Right cardiac atrium (tissue), 5 donors: ENCODE results near the gene HTRA2. TPM values are rescaled to one million over a fixed set of nuclear protein-coding genes. Genes with fewer than 3 reads are reported as not detected.

Experiments used
- ATAC-seq, 2 donors: fragments of 200-7000 bp; cut with Tn5 transposase; one replicate each; pipeline versions ENCODE4 v1.8.0 to v1.9.1; 2020; ENCODE audit warnings: moderate library complexity in 2 of 2, mild to moderate bottlenecking in 1 of 2
- DNase-seq, 3 donors: peaks; one replicate each; pipeline ENCODE4 v3.0.0-alpha.2; 2020
- H3K27ac ChIP-seq: one replicate; pipeline ENCODE4 v1.5.1; 2013; ENCODE audit warnings: mild to moderate bottlenecking, low read length, control low read depth, moderate library complexity
- H3K27me3 ChIP-seq: one replicate; pipeline ENCODE4 v1.6.1; 2013; ENCODE audit not compliant: control insufficient read depth, insufficient read depth
- H3K4me1 ChIP-seq: one replicate; pipeline ENCODE4 v1.6.1; 2013; ENCODE audit warnings: low read length; ENCODE audit not compliant: control insufficient read depth, insufficient read depth
- H3K4me3 ChIP-seq: one replicate; pipeline ENCODE4 v1.5.1; 2013; ENCODE audit warnings: low read length, control low read depth
- H3K9me3 ChIP-seq: one replicate; pipeline ENCODE4 v1.6.1; 2013; ENCODE audit warnings: low read length; ENCODE audit not compliant: control insufficient read depth
- WGBS: extraction: QIAGEN DNeasy Blood & Tissue Kit; methylation state at CpG from one replicate; pipeline ENCODE4 v1.1.7; 2013; 5-methylcytosine and 5-hydroxymethylcytosine counted together
- intact Hi-C, 4 donors: fragments of 100-400 bp; cut with DNase I; formaldehyde crosslinking; loops; one replicate each; pipeline versions ENCODE4 v1.11.0 to v1.14.0; 2022 to 2023
- polyA plus RNA-seq: library from polyadenylated mRNA; stranded (reverse); fragments of 200-250 nt; gene quantifications from one replicate; pipeline ENCODE4 v1.2.3, GENCODE V29; 2013
- total RNA-seq, 4 donors: library from RNA; stranded (reverse); fragmentation: NEBNext Ultra II Directional; extraction: Animal tissue kit (Norgen Biotek cat#: 25700); gene quantifications; one replicate each; pipeline ENCODE4 v1.2.1, GENCODE V29; 2021
- donor health status: healthy with polysubstance abuse.
- donor health status: DM: no; HTN: yes; CAD: no.
- donor health status: DM: no; HTN: no; CAD: no.
- donor health status: DM: no; HTN: yes; CAD: no; lungs with severe emphysema.
- donor health status: DM: yes; HTN: yes; CAD: no.

HTRA2 gene
- total and polyA plus RNA-seq, 5 donors, result 26.3 to 31.2 (median 28.2) TPM

DNA sequence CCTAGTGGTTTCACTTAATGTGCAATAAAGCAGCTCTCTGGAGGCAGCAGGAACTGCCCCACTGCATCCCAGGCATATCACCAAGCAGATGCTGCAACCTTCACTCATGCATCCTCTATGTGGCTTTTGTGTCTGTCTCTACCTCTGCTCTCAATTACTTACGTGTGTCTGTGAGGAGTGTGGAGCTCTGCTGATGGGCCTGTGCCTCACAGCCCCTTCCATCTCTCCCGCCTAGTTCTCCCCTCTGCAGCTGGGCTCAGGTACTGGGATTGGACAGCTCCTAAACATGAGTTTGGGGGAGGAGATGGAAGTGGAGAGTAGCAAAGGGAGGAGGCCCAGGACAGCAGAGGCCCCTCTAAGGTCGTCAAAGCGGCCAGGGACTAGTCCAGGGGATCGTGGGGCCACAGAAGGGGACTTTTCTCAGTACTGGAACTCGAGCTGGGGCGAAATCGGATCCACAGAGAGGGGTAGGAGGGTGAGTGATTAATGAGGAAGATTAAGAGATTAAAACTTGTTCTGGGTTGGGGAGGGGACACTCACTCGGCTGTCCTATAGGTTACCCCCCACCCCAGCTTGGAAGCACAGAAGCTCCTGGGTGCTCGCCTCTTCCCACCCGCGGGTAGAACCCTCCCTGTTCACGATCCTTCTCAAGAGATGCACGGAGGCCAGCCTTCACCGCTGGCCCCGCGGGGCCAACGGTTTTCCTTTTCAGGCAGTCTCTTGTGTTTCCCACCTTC lies 28.2 kb upstream of the HTRA2 start:
- Histone ChIP-seq H3K4me1 (peaks cover 15% of the 10 kb centered on the region), H3K27ac (no peak overlapping the region), H3K9me3 (no peaks in the 10 kb centered on the region), H3K4me3 (no peak overlapping the region), H3K27me3 (no peaks in the 10 kb centered on the region)
- ATAC-seq (no peak), DNase-seq (no peak)
- intact Hi-C loops, result no loop called here
- WGBS, result 77% methylated on average over 18 of the region's 18 CpGs

DNA sequence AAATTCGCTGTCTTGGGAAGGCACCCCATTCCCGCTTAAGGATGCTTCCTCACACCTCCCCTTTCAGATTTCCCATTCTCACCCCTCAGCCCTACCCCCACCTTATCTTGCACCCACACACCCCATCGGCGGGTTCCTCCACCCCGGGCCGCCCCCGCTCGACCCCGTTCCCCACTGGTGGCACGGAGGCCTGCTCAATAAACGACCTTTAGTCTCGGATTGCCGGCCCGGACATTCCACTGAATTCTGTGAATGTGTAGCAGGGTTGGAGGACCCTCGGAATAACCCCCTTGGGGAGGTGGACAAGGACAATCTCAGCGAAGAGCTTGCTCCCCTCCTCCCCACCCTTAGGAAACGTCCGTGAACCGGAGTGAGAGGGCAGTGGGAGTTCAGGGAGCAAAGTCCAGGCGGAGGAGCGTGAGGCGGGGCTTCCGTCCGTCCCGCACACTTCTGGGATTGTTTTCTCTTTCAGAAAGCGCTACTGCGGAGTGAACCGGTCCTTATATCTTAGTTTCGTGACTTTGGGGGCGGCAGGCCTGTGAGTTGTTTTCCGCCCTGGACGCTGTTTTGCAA lies 27.5 kb upstream of the HTRA2 start:
- Histone ChIP-seq H3K27me3 (no peaks in the 10 kb centered on the region), H3K9me3 (no peaks in the 10 kb centered on the region), H3K4me1 (peaks cover 18% of the 10 kb centered on the region), H3K27ac (no peak overlapping the region), H3K4me3 (peak overlapping the region; percentile 38)
- intact Hi-C loops, result no loop called here
- DNase-seq (no peak), ATAC-seq (peak in 1 of 2 donors; percentile 6)
- 16% methylated on average over 32 of the region's 32 CpGs for WGBS

DNA sequence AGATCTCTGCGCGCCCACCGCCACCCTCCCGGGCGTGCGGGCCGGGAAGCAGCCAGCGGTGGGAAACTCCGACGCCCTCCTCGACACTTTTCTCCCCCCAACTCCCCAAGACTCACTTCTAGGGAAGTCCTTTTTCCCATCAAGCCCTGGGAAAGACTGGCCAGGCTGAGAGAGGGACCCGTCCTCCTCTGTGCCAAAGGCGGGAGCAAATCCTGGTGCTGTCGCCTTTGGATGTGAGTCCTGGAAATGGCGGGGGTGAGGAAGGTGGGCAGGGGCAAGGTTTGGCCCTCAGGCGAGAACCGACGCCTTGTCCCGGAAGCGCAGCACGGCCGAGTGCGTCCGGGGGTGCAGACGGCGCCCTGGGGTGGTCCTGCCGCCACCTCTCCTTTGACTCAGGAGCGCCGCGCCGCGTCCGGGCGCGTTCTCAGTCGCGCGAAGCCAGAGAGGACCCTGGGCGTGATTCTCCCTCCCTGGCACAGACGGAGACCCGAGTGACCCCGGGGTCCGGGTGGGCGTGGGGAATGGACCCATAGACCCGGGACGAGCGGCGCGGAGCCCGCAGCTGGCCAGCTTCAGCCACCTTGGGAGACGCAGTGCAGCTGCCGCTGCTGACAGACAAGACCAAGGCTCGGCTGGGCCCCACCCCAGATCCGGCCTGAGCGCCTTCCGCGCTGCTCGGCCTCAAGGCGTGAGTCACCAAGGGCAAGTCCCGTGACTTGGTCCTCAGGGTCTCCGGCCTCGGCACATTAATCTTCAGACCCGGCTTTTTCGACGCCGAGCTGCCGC lies 26.8 kb upstream of the HTRA2 start:
- H3K27me3 ChIP-seq, result no peaks in the 10 kb centered on the region
- intact Hi-C loops, result no loop called here

DNA sequence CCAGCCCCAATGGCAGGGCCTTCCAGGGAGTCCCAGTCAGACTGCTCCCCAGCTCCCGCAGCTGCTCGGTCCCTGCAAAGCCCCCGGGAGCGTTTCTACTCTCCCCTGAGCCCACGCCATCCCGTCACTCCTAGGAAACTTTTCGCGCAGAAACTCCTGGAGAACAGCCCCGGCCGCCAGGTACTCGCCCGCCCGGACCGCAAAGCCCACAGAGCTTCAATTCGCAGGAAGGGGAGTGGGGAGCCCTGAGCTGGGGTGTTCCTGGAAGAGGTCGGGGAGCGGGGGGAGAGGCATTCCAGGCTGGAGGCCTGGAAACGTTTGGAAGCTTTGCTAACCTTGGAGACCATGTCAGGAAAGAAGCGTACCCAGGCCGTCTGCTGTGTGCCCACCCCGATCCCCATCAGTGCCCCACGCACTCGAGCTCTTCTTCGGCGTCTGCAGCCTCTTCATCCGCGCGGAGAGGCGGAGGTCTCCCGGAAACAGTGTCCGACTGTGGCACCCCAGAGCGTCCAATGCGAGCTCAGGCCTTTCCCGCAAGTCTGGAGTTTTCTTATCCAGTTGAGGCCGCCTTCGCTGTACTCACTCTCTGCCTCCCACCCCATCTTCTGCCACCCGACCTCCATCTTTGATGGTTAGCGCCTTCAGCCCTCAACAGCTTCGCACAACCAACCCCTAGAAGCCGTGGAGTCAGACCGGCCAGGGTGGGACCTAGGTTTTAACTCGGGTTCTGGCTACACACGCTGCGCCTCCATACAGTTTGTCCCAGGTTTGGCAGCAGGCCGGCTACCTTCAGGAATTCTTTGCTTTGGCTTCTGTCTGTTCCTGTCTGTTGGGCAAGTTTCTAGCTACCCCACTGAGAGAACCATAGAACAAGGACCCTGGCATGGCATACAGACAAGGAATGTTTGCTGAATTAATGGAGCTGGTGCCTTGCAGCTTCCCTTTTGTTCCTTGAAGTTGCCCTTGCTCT lies 25.9 kb upstream of the HTRA2 start:
- intact Hi-C loops, result no loop called here
- peak overlapping the region; percentile 64 for H3K27ac ChIP-seq
- peak overlapping the region; percentile 38 for H3K4me3 ChIP-seq
- DNase-seq, result no peak
- H3K9me3 ChIP-seq, result no peaks in the 10 kb centered on the region
- 29% methylated on average over 45 of the region's 45 CpGs for WGBS
- no peak for ATAC-seq
- no peaks in the 10 kb centered on the region for H3K27me3 ChIP-seq
- peaks cover 11% of the 10 kb centered on the region for H3K4me1 ChIP-seq

More for the DNA sequence above, 26.8 kb upstream of the HTRA2 start:
- ATAC-seq, result peak; percentile 78 to 83
- Histone ChIP-seq H3K4me3 (peak overlapping the region; percentile 38), H3K9me3 (no peaks in the 10 kb centered on the region), H3K4me1 (peaks cover 15% of the 10 kb centered on the region), H3K27ac (peak overlapping the region; percentile 64)
- WGBS, result 1% methylated on average over 67 of the region's 67 CpGs
- peak; percentile 91 to 95 (median 94) for DNase-seq

GRCh38 chr2:74504591-74504990 lies 25.1 kb upstream of the HTRA2 start:
- 88% methylated on average over 3 of the region's 3 CpGs for WGBS
- intact Hi-C loops, result no loop called here
- no peaks in the 10 kb centered on the region for H3K9me3 ChIP-seq
- DNase-seq (no peak), ATAC-seq (no peak)
- H3K4me3 ChIP-seq, result no peak overlapping the region
- peaks cover 11% of the 10 kb centered on the region for H3K4me1 ChIP-seq
- H3K27ac ChIP-seq, result no peak overlapping the region
- H3K27me3 ChIP-seq, result no peaks in the 10 kb centered on the region

DNA sequence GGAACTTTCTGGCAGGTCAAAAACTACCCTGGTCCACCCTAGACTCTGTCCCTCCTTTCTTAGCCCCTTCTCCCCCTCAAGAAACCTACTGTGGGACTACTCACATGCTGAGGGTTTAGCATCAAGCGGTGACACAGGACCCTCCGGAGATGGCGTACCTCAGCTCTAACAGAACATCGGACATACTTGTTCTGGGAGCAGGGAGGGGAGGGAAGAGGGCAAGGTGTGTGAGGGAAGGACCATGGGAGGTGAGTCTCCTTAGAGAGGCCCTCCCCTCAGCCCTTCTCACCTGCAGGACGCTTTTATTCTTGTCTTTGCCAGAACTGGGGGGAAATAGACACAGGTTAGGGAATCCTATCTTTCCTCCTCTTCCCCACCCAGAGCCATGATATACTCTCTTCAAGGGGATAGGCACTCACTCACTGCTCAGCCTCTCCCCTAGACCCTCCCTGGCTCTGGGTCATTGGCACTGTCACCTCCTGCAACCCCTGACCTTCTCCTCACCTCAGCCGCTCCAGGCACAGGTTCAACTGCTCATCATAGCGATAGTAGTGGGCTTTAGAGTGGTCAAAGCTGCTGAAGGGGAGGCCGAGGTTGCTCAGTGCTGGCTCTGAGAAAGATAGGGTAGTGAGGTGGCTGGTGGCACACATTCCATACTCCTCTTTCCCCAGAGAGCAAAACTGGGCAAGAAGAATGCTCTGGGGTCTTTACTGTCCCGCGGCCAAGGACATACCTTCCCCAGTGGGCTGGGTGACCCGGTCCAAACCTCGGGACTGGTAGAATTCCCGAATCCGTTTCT lies 24.1 kb upstream of the HTRA2 start:
- Histone ChIP-seq H3K4me3 (no peak overlapping the region), H3K27me3 (no peaks in the 10 kb centered on the region), H3K4me1 (peaks cover 11% of the 10 kb centered on the region), H3K9me3 (no peaks in the 10 kb centered on the region), H3K27ac (no peak overlapping the region)
- 95% methylated on average over 14 of the region's 14 CpGs for WGBS
- ATAC-seq (no peak), DNase-seq (no peak)
- intact Hi-C loops, result no loop called here

DNA sequence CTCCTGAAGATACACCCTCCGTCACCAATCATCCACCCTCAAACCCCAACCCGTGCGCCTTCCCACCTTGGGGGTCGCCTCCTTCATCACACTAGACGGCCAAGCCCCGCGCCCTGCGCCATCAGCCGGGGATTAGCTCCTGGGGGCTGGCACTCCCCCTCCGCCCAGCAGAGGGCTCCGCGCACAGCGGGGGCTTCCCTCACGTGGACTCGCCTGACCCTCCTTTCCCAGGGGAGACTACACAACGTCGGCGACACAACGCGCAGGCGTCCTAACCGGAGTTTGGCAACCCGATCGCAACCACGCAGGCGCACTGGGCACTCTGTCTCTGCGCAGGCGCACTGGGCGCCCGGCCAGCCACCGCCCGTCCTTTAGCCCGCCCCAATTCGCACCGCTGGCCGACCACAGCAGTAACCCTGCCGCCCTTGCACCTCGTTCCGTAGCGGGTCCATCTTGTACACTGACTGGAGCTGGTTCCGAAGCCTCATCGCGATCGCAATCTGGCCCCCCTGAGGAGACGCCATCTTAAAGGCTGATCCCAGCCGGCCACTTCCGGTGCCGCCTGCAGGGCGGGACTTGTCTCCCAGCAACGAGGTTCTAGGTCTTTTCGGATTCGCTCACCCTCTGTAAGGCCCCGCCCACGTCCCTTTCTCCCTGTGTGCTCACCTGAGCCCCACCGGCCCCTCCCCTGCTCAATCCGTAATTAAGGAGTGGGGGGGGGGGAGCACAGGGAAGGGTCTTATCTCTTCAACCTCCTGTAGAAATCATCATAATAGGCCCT lies 22.4 kb upstream of the HTRA2 start, which contains the start of gene PCGF1:
PCGF1 (minus strand) TSS at position 551 of the 781 bp plus-strand sequence; CDS start at position 524, 27 bp downstream.
- intact Hi-C loops, result no loop called here
- ATAC-seq (peak; percentile 96), DNase-seq (peak; percentile 99 to 100 (median 100))
- H3K27ac ChIP-seq, result peak within 1 kb of the TSS; percentile 95
- no peaks in the 10 kb centered on the region for H3K27me3 ChIP-seq
- H3K9me3 ChIP-seq, result no peaks in the 10 kb centered on the region
- under 1% methylated on average over 56 of the region's 56 CpGs for WGBS
- H3K4me3 ChIP-seq, result peak within 1 kb of the TSS; percentile 69
- peaks cover 11% of the 10 kb centered on the region for H3K4me1 ChIP-seq

DNA sequence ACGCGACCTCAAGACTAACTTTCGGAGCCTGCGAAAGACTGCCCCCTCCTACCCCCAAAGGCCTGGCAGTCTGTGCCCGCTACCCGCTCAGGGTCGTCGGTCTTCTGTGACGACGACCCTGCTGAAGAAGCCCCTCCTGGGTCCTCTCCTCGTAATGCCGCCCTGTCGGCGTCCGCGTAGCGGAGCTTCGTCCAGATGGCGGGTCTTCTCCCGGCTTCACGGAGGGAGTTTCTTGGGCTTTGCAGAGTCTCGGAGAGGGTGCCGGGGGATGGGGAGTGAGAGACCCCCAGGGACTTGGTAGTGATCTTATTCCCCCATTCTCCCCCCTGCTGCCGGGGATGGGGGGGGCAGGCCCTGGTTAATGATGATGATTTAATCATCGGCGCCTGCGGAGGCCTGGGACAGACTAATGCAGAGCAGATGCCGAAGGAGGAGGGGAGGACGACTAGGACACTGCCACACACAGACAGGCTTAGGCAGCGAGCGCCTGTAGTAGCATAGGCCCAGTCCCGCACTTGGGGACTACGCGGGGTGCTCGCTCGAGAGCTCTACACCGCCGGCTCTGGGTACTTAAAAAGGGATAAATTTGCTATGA lies 21.7 kb upstream of the HTRA2 start:
- Histone ChIP-seq H3K27ac (peak overlapping the region; percentile 44), H3K4me3 (peak overlapping the region; percentile 69), H3K27me3 (no peaks in the 10 kb centered on the region), H3K9me3 (no peaks in the 10 kb centered on the region), H3K4me1 (peaks cover 11% of the 10 kb centered on the region)
- intact Hi-C loops, result no loop called here
- peak in 2 of 3 donors; percentile 72 to 77 for DNase-seq
- 13% methylated on average over 38 of the region's 38 CpGs for WGBS
- ATAC-seq, result peak in 1 of 2 donors; percentile 16

DNA sequence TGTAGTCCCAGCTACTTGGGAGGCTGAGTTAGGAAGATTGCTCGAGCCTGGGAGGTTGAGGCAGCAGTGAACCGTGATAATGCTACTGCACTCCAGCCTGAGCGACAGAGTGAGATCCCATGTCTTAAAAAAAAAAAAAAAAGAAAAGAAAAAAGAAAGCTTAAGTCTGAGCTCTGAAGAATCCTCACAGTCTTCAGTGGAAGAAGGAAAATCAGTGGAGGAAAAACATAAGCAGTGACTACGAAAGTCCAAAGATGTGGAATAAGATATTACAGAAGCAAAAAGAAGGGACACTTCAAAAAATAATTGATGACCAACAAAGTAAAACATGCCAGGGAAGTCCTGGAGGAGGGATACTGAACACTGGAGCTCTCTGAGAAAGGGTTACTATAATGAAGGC lies 19.5 kb upstream of the HTRA2 start:
- 73% methylated on average over 4 of the region's 4 CpGs for WGBS
- intact Hi-C loops, result no loop called here
- H3K4me1 ChIP-seq, result peaks cover 12% of the 10 kb centered on the region
- no peaks in the 10 kb centered on the region for H3K27me3 ChIP-seq
- no peak overlapping the region for H3K27ac ChIP-seq
- H3K9me3 ChIP-seq, result no peaks in the 10 kb centered on the region
- ATAC-seq, result no peak
- no peak for DNase-seq
- no peak overlapping the region for H3K4me3 ChIP-seq
